ENCODE results near the gene KDM4C.

Gene KDM4C

DNA sequence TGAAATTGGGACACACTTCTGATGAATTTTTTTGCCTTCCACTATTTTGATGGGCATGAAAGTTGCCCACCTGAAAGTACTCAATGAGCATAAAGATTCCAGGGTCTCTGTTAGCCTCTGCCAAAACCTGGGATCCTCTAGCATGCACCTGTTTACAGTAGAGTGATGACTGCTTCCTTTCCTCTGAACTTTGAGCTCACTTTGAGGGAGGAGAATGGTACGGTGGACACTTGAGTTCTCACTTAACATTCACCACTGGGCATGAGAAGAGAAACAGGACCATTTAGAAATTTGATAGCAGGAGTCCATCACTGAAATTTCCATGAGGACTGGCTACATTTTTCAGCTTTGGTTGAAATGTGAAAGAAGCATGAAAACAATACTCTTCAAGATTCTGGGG is 374.8 kb downstream of the KDM4C start:
- Histone ChIP-seq H3K36me3 (ENCODE audit: insufficient read depth, low read length) (no peaks in the 10 kb centered on the region), H3K4me1 (ENCODE audit: control insufficient read depth, insufficient read depth, low read length, unreplicated experiment) (no peaks in the 10 kb centered on the region), H3K27me3 (ENCODE audit: insufficient read depth, low read length) (no peaks in the 10 kb centered on the region), H3K4me3 (ENCODE audit: low read depth, low read length) (no peak overlapping the region), H3K27ac (ENCODE audit: low read depth, low read length) (no peak overlapping the region), H3K79me2 (ENCODE audit: control insufficient read depth, insufficient read depth, low read length, unreplicated experiment) (no peaks in the 10 kb centered on the region), H2AFZ (ENCODE audit: low read length, unreplicated experiment) (no peak overlapping the region)

DNA sequence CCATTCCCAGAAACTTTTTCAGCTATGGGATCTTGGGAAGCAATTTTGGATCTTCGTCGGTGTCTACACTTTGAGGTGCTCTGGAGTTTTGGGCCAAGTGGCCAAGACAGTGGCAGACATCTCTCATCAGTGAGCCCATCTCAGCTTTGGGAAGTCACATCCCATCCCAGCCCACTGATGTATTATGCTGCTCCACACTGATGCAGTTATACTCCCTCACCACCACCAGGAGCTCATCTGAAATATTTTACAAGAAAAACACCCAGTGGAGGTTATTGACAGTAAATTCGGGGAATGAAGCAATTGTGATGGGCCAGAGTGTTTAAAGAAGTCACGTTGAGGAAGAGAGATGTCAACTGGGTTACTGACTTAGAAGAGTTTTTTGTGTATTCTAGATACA is 378.0 kb downstream of the KDM4C start:
- no peak overlapping the region for H3K4me3 ChIP-seq (ENCODE audit: low read depth, low read length)
- H3K27me3 ChIP-seq (ENCODE audit: insufficient read depth, low read length): no peaks in the 10 kb centered on the region
- H3K27ac ChIP-seq (ENCODE audit: low read depth, low read length): no peak overlapping the region
- H3K36me3 ChIP-seq (ENCODE audit: insufficient read depth, low read length): no peaks in the 10 kb centered on the region
- no peaks in the 10 kb centered on the region for H3K4me1 ChIP-seq (ENCODE audit: control insufficient read depth, insufficient read depth, low read length, unreplicated experiment)
- H3K79me2 ChIP-seq (ENCODE audit: control insufficient read depth, insufficient read depth, low read length, unreplicated experiment): no peaks in the 10 kb centered on the region
- H2AFZ ChIP-seq (ENCODE audit: low read length, unreplicated experiment): no peak overlapping the region

- H3K36me3 ChIP-seq (ENCODE audit: insufficient read depth, low read length): no peaks in the 10 kb centered on the region
- no peaks in the 10 kb centered on the region for H3K27me3 ChIP-seq (ENCODE audit: insufficient read depth, low read length)
- H3K27ac ChIP-seq (ENCODE audit: low read depth, low read length): no peak overlapping the region
- no peak overlapping the region for H3K4me3 ChIP-seq (ENCODE audit: low read depth, low read length)
- no peak overlapping the region for H2AFZ ChIP-seq (ENCODE audit: low read length, unreplicated experiment)
- no peaks in the 10 kb centered on the region for H3K79me2 ChIP-seq (ENCODE audit: control insufficient read depth, insufficient read depth, low read length, unreplicated experiment)
- no peaks in the 10 kb centered on the region for H3K4me1 ChIP-seq (ENCODE audit: control insufficient read depth, insufficient read depth, low read length, unreplicated experiment)
Observed at GRCh38 chr9:7137040-7137439, 379.3 kb downstream of the KDM4C start.

- H3K4me1 ChIP-seq (ENCODE audit: control insufficient read depth, insufficient read depth, low read length, unreplicated experiment): no peaks in the 10 kb centered on the region
- no peak overlapping the region for H3K4me3 ChIP-seq (ENCODE audit: low read depth, low read length)
- no peaks in the 10 kb centered on the region for H3K36me3 ChIP-seq (ENCODE audit: insufficient read depth, low read length)
- no peaks in the 10 kb centered on the region for H3K27me3 ChIP-seq (ENCODE audit: insufficient read depth, low read length)
- H3K27ac ChIP-seq (ENCODE audit: low read depth, low read length): no peak overlapping the region
- H2AFZ ChIP-seq (ENCODE audit: low read length, unreplicated experiment): no peak overlapping the region
- H3K79me2 ChIP-seq (ENCODE audit: control insufficient read depth, insufficient read depth, low read length, unreplicated experiment): no peaks in the 10 kb centered on the region
Observed at GRCh38 chr9:7137571-7137970, 379.8 kb downstream of the KDM4C start.

DNA sequence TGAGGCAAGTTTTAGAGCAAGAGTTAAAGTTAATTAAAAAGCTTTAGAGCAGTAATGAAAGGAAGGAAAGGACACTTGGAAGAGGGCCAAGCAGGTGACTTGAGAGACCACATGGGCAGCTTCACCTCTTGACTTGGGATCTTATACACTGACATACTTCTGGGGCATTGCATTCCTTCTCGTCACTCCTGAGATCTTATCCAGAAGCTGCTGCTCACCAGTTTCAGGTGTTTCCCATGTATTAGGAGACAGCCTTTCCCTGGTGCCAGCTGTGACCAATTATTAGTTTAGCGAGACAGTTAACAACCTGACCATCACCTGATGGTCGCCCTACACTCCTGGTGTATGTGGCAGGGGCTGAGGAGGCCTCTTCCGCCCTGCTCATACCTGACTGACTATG is 382.1 kb downstream of the KDM4C start:
- Histone ChIP-seq H3K4me3 (ENCODE audit: low read depth, low read length) (no peak overlapping the region), H3K27ac (ENCODE audit: low read depth, low read length) (no peak overlapping the region), H3K27me3 (ENCODE audit: insufficient read depth, low read length) (no peaks in the 10 kb centered on the region), H3K79me2 (ENCODE audit: control insufficient read depth, insufficient read depth, low read length, unreplicated experiment) (no peaks in the 10 kb centered on the region), H3K4me1 (ENCODE audit: control insufficient read depth, insufficient read depth, low read length, unreplicated experiment) (no peaks in the 10 kb centered on the region), H3K36me3 (ENCODE audit: insufficient read depth, low read length) (no peaks in the 10 kb centered on the region), H2AFZ (ENCODE audit: low read length, unreplicated experiment) (no peak overlapping the region)

DNA sequence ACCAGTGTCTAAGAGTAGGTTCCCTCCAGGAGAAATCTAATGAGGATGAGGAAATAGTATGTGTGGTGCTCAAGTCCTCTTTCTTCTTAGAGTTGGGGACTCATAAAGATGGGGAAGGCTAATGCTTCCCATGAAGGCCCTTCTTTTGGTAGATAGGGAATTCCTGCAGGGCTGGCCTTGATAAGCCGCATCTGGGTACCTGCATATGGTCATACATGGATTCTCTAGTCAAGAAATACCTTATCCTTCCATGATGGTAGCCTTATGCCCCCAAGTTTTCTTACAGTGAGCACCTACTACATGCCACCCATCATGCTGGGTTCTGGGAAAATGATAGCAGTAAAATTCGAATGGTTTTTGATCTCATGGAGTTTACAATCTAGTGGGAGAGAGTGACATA is 382.6 kb downstream of the KDM4C start:
- no peak overlapping the region for H3K27ac ChIP-seq (ENCODE audit: low read depth, low read length)
- H3K79me2 ChIP-seq (ENCODE audit: control insufficient read depth, insufficient read depth, low read length, unreplicated experiment): no peaks in the 10 kb centered on the region
- H3K36me3 ChIP-seq (ENCODE audit: insufficient read depth, low read length): no peaks in the 10 kb centered on the region
- no peaks in the 10 kb centered on the region for H3K4me1 ChIP-seq (ENCODE audit: control insufficient read depth, insufficient read depth, low read length, unreplicated experiment)
- no peak overlapping the region for H3K4me3 ChIP-seq (ENCODE audit: low read depth, low read length)
- no peaks in the 10 kb centered on the region for H3K27me3 ChIP-seq (ENCODE audit: insufficient read depth, low read length)
- no peak overlapping the region for H2AFZ ChIP-seq (ENCODE audit: low read length, unreplicated experiment)

- Histone ChIP-seq H2AFZ (ENCODE audit: low read length, unreplicated experiment) (no peak overlapping the region), H3K27me3 (ENCODE audit: insufficient read depth, low read length) (no peaks in the 10 kb centered on the region), H3K36me3 (ENCODE audit: insufficient read depth, low read length) (no peaks in the 10 kb centered on the region), H3K4me3 (ENCODE audit: low read depth, low read length) (no peak overlapping the region), H3K27ac (ENCODE audit: low read depth, low read length) (no peak overlapping the region), H3K79me2 (ENCODE audit: control insufficient read depth, insufficient read depth, low read length, unreplicated experiment) (no peaks in the 10 kb centered on the region), H3K4me1 (ENCODE audit: control insufficient read depth, insufficient read depth, low read length, unreplicated experiment) (no peaks in the 10 kb centered on the region)
Observed at GRCh38 chr9:7143645-7144200, 385.9 kb downstream of the KDM4C start.

- Histone ChIP-seq H3K79me2 (ENCODE audit: control insufficient read depth, insufficient read depth, low read length, unreplicated experiment) (no peaks in the 10 kb centered on the region), H3K27me3 (ENCODE audit: insufficient read depth, low read length) (no peaks in the 10 kb centered on the region), H2AFZ (ENCODE audit: low read length, unreplicated experiment) (no peak overlapping the region), H3K4me1 (ENCODE audit: control insufficient read depth, insufficient read depth, low read length, unreplicated experiment) (no peaks in the 10 kb centered on the region), H3K36me3 (ENCODE audit: insufficient read depth, low read length) (no peaks in the 10 kb centered on the region), H3K4me3 (ENCODE audit: low read depth, low read length) (no peak overlapping the region), H3K27ac (ENCODE audit: low read depth, low read length) (no peak overlapping the region)
Observed at GRCh38 chr9:7144265-7145046, 386.7 kb downstream of the KDM4C start.

DNA sequence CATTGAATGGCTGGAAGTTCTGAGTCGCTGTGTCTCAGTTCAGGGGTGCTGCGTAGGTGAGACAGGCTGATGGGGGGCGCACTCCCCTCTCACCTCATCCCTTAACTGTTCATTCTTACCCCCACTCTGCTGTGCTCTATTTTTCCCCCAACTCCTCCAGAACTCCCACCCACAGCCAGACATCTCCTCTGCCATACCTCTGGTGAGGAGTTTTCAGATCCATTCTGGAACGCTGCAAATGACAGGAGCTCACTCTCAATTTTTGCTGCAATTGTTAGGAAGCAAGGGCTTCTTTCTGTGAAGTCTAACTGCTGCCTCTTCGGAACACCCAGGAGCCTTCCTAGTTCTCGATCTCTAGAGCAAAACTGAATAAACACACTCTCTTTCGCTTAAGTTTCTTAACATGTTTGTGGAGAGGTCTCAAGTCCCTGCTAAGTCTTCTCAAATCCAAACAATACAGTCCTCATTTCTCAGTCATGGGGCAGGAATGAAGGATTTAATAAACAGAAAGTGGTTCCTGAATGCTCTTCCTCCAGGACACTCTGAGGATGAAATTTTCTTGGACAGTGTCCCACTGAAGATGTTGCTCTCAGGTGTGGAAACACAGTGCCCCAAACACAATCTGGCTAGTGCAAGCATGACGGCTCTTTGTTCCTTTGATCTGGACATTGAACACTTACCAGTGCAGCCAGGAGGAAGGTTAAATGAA is 387.7 kb downstream of the KDM4C start:
- no peaks in the 10 kb centered on the region for H3K4me1 ChIP-seq (ENCODE audit: control insufficient read depth, insufficient read depth, low read length, unreplicated experiment)
- H2AFZ ChIP-seq (ENCODE audit: low read length, unreplicated experiment): no peak overlapping the region
- H3K4me3 ChIP-seq (ENCODE audit: low read depth, low read length): no peak overlapping the region
- no peaks in the 10 kb centered on the region for H3K79me2 ChIP-seq (ENCODE audit: control insufficient read depth, insufficient read depth, low read length, unreplicated experiment)
- H3K27ac ChIP-seq (ENCODE audit: low read depth, low read length): no peak overlapping the region
- H3K27me3 ChIP-seq (ENCODE audit: insufficient read depth, low read length): no peaks in the 10 kb centered on the region
- no peaks in the 10 kb centered on the region for H3K36me3 ChIP-seq (ENCODE audit: insufficient read depth, low read length)

DNA sequence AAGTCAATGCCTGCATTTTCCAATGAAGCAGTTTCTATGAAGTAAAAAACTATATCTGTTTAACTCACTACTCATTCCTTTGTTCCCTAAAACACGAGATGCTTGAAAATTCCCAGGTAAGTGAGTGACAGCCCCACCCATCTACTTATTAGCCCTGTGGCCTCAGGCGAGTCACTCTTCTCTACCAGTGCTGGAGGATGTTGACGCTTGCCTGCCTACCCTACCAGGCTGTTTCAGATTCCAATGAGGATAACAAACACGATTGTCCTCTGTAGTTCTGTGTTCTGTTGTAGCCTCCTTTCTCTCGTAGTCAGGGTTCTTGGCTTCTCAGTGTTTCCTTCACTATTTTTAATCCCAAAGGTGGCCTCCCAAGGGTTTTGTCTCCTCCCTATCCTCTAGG is 388.8 kb downstream of the KDM4C start:
- Histone ChIP-seq H3K4me1 (ENCODE audit: control insufficient read depth, insufficient read depth, low read length, unreplicated experiment) (no peaks in the 10 kb centered on the region), H3K36me3 (ENCODE audit: insufficient read depth, low read length) (no peaks in the 10 kb centered on the region), H3K27me3 (ENCODE audit: insufficient read depth, low read length) (no peaks in the 10 kb centered on the region), H3K4me3 (ENCODE audit: low read depth, low read length) (no peak overlapping the region), H2AFZ (ENCODE audit: low read length, unreplicated experiment) (no peak overlapping the region), H3K79me2 (ENCODE audit: control insufficient read depth, insufficient read depth, low read length, unreplicated experiment) (no peaks in the 10 kb centered on the region), H3K27ac (ENCODE audit: low read depth, low read length) (no peak overlapping the region)
